PC-9 (cell line): Measurements from ENCODE around the gene COL18A1.

Experiments used
- EZH2 ChIP-seq: fragments of 200-600 bp; sonication (generic); IDR thresholded peaks from 2 replicates; pipeline ENCODE4 v1.8.0; 2017; ENCODE audit warnings: antibody characterized with exemption, low read depth
- TF ChIP-seq, protein P1 (sequence below): fragments of 200-600 bp; sonication (generic); conservative IDR thresholded peaks from 2 replicates; pipeline ENCODE4 v1.6.1; 2017; ENCODE audit warnings: mixed run types, antibody characterized with exemption, mild to moderate bottlenecking, moderate library complexity

DNA sequence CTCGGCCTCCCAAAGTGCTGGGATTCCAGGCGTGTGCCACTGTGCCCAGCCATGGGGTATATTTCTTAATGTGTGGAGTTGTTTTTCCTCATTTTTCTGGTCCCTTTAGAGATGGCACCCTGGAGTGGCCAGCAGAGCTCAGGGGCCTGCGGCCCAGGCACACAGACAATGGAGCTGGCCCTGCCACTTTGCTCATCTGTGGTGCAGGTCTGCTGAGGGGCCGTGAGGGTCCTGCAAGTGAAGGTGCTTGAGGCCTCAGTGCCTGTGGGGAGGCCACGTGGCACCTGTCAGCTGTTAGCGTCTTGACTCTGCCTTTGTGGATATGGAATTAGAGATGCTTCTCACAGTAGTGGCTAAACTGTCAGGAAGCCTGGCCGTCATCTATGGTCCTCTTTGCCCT is 7.5 kb downstream of the COL18A1 start:
- TF ChIP-seq, protein P1, sequence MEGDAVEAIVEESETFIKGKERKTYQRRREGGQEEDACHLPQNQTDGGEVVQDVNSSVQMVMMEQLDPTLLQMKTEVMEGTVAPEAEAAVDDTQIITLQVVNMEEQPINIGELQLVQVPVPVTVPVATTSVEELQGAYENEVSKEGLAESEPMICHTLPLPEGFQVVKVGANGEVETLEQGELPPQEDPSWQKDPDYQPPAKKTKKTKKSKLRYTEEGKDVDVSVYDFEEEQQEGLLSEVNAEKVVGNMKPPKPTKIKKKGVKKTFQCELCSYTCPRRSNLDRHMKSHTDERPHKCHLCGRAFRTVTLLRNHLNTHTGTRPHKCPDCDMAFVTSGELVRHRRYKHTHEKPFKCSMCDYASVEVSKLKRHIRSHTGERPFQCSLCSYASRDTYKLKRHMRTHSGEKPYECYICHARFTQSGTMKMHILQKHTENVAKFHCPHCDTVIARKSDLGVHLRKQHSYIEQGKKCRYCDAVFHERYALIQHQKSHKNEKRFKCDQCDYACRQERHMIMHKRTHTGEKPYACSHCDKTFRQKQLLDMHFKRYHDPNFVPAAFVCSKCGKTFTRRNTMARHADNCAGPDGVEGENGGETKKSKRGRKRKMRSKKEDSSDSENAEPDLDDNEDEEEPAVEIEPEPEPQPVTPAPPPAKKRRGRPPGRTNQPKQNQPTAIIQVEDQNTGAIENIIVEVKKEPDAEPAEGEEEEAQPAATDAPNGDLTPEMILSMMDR: no peak
- TF ChIP-seq EZH2: no peak
